ENCODE data around the gene ANKS1A.

GRCh38 chr6:35048631-35049083 lies 159.6 kb downstream of the ANKS1A start:
- TF ChIP-seq SMC3 (IDR thresholded peaks at IDR 0.05; ENCODE audit: low read depth, low read length) (no peak), RAD21 (IDR thresholded peaks at IDR 0.05; ENCODE audit: low read length) (peak; percentile 13; the same call in 1 of the 2 replicates), CTCF (IDR thresholded peaks at IDR 0.05) (no peak; the same call in 1 of the 2 replicates), FOXM1 (IDR thresholded peaks at IDR 0.05; ENCODE audit: low read depth) (no peak), RXRA (IDR thresholded peaks at IDR 0.05; ENCODE audit: borderline replicate concordance, low read depth) (no peak), MAX (IDR thresholded peaks at IDR 0.05; ENCODE audit: low read depth) (no peak), FOXJ3 (CRISPR knock-in tag; IDR thresholded peaks at IDR 0.05) (no peak)
- TF ChIP-seq, protein P1, sequence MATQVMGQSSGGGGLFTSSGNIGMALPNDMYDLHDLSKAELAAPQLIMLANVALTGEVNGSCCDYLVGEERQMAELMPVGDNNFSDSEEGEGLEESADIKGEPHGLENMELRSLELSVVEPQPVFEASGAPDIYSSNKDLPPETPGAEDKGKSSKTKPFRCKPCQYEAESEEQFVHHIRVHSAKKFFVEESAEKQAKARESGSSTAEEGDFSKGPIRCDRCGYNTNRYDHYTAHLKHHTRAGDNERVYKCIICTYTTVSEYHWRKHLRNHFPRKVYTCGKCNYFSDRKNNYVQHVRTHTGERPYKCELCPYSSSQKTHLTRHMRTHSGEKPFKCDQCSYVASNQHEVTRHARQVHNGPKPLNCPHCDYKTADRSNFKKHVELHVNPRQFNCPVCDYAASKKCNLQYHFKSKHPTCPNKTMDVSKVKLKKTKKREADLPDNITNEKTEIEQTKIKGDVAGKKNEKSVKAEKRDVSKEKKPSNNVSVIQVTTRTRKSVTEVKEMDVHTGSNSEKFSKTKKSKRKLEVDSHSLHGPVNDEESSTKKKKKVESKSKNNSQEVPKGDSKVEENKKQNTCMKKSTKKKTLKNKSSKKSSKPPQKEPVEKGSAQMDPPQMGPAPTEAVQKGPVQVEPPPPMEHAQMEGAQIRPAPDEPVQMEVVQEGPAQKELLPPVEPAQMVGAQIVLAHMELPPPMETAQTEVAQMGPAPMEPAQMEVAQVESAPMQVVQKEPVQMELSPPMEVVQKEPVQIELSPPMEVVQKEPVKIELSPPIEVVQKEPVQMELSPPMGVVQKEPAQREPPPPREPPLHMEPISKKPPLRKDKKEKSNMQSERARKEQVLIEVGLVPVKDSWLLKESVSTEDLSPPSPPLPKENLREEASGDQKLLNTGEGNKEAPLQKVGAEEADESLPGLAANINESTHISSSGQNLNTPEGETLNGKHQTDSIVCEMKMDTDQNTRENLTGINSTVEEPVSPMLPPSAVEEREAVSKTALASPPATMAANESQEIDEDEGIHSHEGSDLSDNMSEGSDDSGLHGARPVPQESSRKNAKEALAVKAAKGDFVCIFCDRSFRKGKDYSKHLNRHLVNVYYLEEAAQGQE (IDR thresholded peaks at IDR 0.05; ENCODE audit: low read depth, low read length), result no peak
